T-helper 2 cell treated with Interferon-gamma antibody and Interleukin-4, amounts not matched to agents 100 ng/mL and 5 ng/mL, for 36 hours (primary cell): ENCODE measurements around the gene PRDM2. TPM values are rescaled to one million over a fixed set of nuclear protein-coding genes. Genes with fewer than 3 reads are reported as not detected.

Source experiments
- intact Hi-C: fragments of 100-400 bp; cut with micrococcal nuclease; formaldehyde crosslinking; loops from one replicate; pipeline ENCODE4 v1.15.1; 2023
- total RNA-seq: library from RNA; stranded (reverse); gene quantifications from 2 replicates; pipeline ENCODE4 v1.2.3, GENCODE V29; 2022

The PRDM2 gene
- total RNA-seq, 1 donor from 2014 or later = 54.0 TPM

GRCh38 chr1:13812456-13813397 is 112.7 kb downstream of the PRDM2 start:
- intact Hi-C loops = no loop called here

GRCh38 chr1:13813398-13814012 is 113.5 kb downstream of the PRDM2 start:
- intact Hi-C loops = no loop called here

GRCh38 chr1:13814131-13814530 is 114.1 kb downstream of the PRDM2 start:
- intact Hi-C loops = no loop called here

- intact Hi-C loops = no loop called here
These were observed 116.2 kb downstream of the PRDM2 start for GRCh38 chr1:13816016-13816760.

GRCh38 chr1:13817906-13818305 is 117.9 kb downstream of the PRDM2 start:
- intact Hi-C loops = no loop called here

- intact Hi-C loops = no loop called here
These were observed 118.9 kb downstream of the PRDM2 start for GRCh38 chr1:13818926-13819325.

- intact Hi-C loops = no loop called here
These were observed 119.7 kb downstream of the PRDM2 start for GRCh38 chr1:13819642-13820041.

- intact Hi-C loops = no loop called here
These were observed 120.1 kb downstream of the PRDM2 start for GRCh38 chr1:13820055-13820454.

- intact Hi-C loops = no loop called here
These were observed 120.5 kb downstream of the PRDM2 start for GRCh38 chr1:13820456-13820855.

- intact Hi-C loops = no loop called here
These were observed 123.3 kb downstream of the PRDM2 start for GRCh38 chr1:13823126-13823880.

GRCh38 chr1:13823936-13824335 is 123.9 kb downstream of the PRDM2 start:
- intact Hi-C loops = no loop called here

- intact Hi-C loops = no loop called here
These were observed 124.6 kb downstream of the PRDM2 start for GRCh38 chr1:13824626-13825025.

- intact Hi-C loops = no loop called here
These were observed 125.0 kb downstream of the PRDM2 start for GRCh38 chr1:13825033-13825432.

- intact Hi-C loops = no loop called here
These were observed 126.0 kb downstream of the PRDM2 start for GRCh38 chr1:13826009-13826408.

- intact Hi-C loops = no loop called here
These were observed 126.6 kb downstream of the PRDM2 start for GRCh38 chr1:13826591-13826990.

GRCh38 chr1:13828454-13829151 is 128.6 kb downstream of the PRDM2 start:
- intact Hi-C loops = no loop called here

GRCh38 chr1:13829152-13829769 is 129.3 kb downstream of the PRDM2 start:
- intact Hi-C loops = no loop called here

GRCh38 chr1:13830170-13830569 is 130.2 kb downstream of the PRDM2 start:
- intact Hi-C loops = no loop called here

GRCh38 chr1:13830616-13831280 is 130.8 kb downstream of the PRDM2 start:
- intact Hi-C loops = no loop called here

- intact Hi-C loops = no loop called here
These were observed 132.1 kb downstream of the PRDM2 start for GRCh38 chr1:13832100-13832499.
